ENCODE measurements around the gene ATP10B.

Gene ATP10B

GRCh38 chr5:160837211-160837610 lies 14.8 kb downstream of the ATP10B start:
- no peaks in the 10 kb centered on the region for H3K79me2 ChIP-seq (ENCODE audit: insufficient read depth, low read length)
- TF ChIP-seq EZH2 (IDR thresholded peaks at IDR 0.05; ENCODE audit: borderline replicate concordance, low read depth, low read length, severe bottlenecking) = no peak
- TF ChIP-seq, protein P1, sequence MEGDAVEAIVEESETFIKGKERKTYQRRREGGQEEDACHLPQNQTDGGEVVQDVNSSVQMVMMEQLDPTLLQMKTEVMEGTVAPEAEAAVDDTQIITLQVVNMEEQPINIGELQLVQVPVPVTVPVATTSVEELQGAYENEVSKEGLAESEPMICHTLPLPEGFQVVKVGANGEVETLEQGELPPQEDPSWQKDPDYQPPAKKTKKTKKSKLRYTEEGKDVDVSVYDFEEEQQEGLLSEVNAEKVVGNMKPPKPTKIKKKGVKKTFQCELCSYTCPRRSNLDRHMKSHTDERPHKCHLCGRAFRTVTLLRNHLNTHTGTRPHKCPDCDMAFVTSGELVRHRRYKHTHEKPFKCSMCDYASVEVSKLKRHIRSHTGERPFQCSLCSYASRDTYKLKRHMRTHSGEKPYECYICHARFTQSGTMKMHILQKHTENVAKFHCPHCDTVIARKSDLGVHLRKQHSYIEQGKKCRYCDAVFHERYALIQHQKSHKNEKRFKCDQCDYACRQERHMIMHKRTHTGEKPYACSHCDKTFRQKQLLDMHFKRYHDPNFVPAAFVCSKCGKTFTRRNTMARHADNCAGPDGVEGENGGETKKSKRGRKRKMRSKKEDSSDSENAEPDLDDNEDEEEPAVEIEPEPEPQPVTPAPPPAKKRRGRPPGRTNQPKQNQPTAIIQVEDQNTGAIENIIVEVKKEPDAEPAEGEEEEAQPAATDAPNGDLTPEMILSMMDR (IDR thresholded peaks at IDR 0.05; ENCODE audit: borderline replicate concordance, extremely low read depth, low read length, poor library complexity, severe bottlenecking) = no peak
- H3K36me3 ChIP-seq (ENCODE audit: insufficient read depth, low read length) = no peaks in the 10 kb centered on the region
- no peaks in the 10 kb centered on the region for H3K4me1 ChIP-seq (ENCODE audit: insufficient read depth, low read length)
- no peak overlapping the region for H3K4me2 ChIP-seq (ENCODE audit: insufficient read depth, low read length)
- no peak overlapping the region for H3K27ac ChIP-seq (ENCODE audit: low read length)
- ATAC-seq (ENCODE audit: insufficient read depth, low read depth) (no peak), DNase-seq (no peak)
- H4K20me1 ChIP-seq (ENCODE audit: insufficient read depth, low read length) = no peaks in the 10 kb centered on the region
- no peaks in the 10 kb centered on the region for H3K27me3 ChIP-seq (ENCODE audit: insufficient read depth, low read length, poor library complexity)
- peaks cover 11% of the 10 kb centered on the region for H3K9me3 ChIP-seq (ENCODE audit: insufficient read depth, low read length, severe bottlenecking)
- no peak overlapping the region for H3K4me3 ChIP-seq (ENCODE audit: low read depth in 1 of 2, low read length in 2 of 2)
- no peak overlapping the region for H2AFZ ChIP-seq (ENCODE audit: low read depth, low read length)
- H3K9ac ChIP-seq (ENCODE audit: low read depth, low read length) = no peak overlapping the region

- H4K20me1 ChIP-seq (ENCODE audit: insufficient read depth, low read length) = no peaks in the 10 kb centered on the region
- TF ChIP-seq, protein P1 (IDR thresholded peaks at IDR 0.05; ENCODE audit: borderline replicate concordance, extremely low read depth, low read length, poor library complexity, severe bottlenecking) = no peak
- TF ChIP-seq EZH2 (IDR thresholded peaks at IDR 0.05; ENCODE audit: borderline replicate concordance, low read depth, low read length, severe bottlenecking) = no peak
- no peak overlapping the region for H3K4me3 ChIP-seq (ENCODE audit: low read depth in 1 of 2, low read length in 2 of 2)
- DNase-seq (no peak), ATAC-seq (ENCODE audit: insufficient read depth, low read depth) (peak; percentile 33; the same call in 1 of the 3 replicates)
- H2AFZ ChIP-seq (ENCODE audit: low read depth, low read length) = no peak overlapping the region
- no peaks in the 10 kb centered on the region for H3K27me3 ChIP-seq (ENCODE audit: insufficient read depth, low read length, poor library complexity)
- peaks cover 11% of the 10 kb centered on the region for H3K9me3 ChIP-seq (ENCODE audit: insufficient read depth, low read length, severe bottlenecking)
- no peak overlapping the region for H3K9ac ChIP-seq (ENCODE audit: low read depth, low read length)
- H3K27ac ChIP-seq (ENCODE audit: low read length) = no peak overlapping the region
- no peaks in the 10 kb centered on the region for H3K36me3 ChIP-seq (ENCODE audit: insufficient read depth, low read length)
- no peaks in the 10 kb centered on the region for H3K79me2 ChIP-seq (ENCODE audit: insufficient read depth, low read length)
- H3K4me2 ChIP-seq (ENCODE audit: insufficient read depth, low read length) = no peak overlapping the region
- no peaks in the 10 kb centered on the region for H3K4me1 ChIP-seq (ENCODE audit: insufficient read depth, low read length)
Measured at GRCh38 chr5:160835818-160836528, 16.0 kb downstream of the ATP10B start.

GRCh38 chr5:160835376-160835775 lies 16.6 kb downstream of the ATP10B start:
- no peak overlapping the region for H3K4me3 ChIP-seq (ENCODE audit: low read depth in 1 of 2, low read length in 2 of 2)
- TF ChIP-seq, protein P1 (IDR thresholded peaks at IDR 0.05; ENCODE audit: borderline replicate concordance, extremely low read depth, low read length, poor library complexity, severe bottlenecking) = no peak
- TF ChIP-seq EZH2 (IDR thresholded peaks at IDR 0.05; ENCODE audit: borderline replicate concordance, low read depth, low read length, severe bottlenecking) = no peak
- ATAC-seq (ENCODE audit: insufficient read depth, low read depth) = no peak
- no peaks in the 10 kb centered on the region for H3K36me3 ChIP-seq (ENCODE audit: insufficient read depth, low read length)
- no peaks in the 10 kb centered on the region for H4K20me1 ChIP-seq (ENCODE audit: insufficient read depth, low read length)
- peaks cover 11% of the 10 kb centered on the region for H3K9me3 ChIP-seq (ENCODE audit: insufficient read depth, low read length, severe bottlenecking)
- no peaks in the 10 kb centered on the region for H3K27me3 ChIP-seq (ENCODE audit: insufficient read depth, low read length, poor library complexity)
- H3K4me2 ChIP-seq (ENCODE audit: insufficient read depth, low read length) = no peak overlapping the region
- no peak overlapping the region for H2AFZ ChIP-seq (ENCODE audit: low read depth, low read length)
- no peak overlapping the region for H3K27ac ChIP-seq (ENCODE audit: low read length)
- no peaks in the 10 kb centered on the region for H3K4me1 ChIP-seq (ENCODE audit: insufficient read depth, low read length)
- no peak for DNase-seq
- H3K79me2 ChIP-seq (ENCODE audit: insufficient read depth, low read length) = no peaks in the 10 kb centered on the region
- H3K9ac ChIP-seq (ENCODE audit: low read depth, low read length) = no peak overlapping the region

Measured in DND-41 (cell line).